Fibroblast of mammary gland (primary cell): Measurements from ENCODE around the gene VPS26A.
A peak's percentile ranks its signal among the peaks of the same experiment; 100 is the strongest.

ENCODE experiments used
- DNase-seq: peaks from one replicate; pipeline ENCODE4 v3.0.0-alpha.2; 2010; ENCODE audit warnings: low read depth
- H3K4me3 ChIP-seq: 2 replicates; pipeline ENCODE4 v1.5.1; 2011; ENCODE audit warnings: low read depth, mild to moderate bottlenecking, low read length, moderate library complexity; ENCODE audit not compliant: control insufficient read depth
- TF ChIP-seq, protein P1 (sequence below): conservative IDR thresholded peaks from 2 replicates; pipeline ENCODE4 v1.5.1; 2011; ENCODE audit warnings: low read depth, low read length, inconsistent platforms; ENCODE audit not compliant: control insufficient read depth, insufficient read depth

Gene VPS26A

DNA sequence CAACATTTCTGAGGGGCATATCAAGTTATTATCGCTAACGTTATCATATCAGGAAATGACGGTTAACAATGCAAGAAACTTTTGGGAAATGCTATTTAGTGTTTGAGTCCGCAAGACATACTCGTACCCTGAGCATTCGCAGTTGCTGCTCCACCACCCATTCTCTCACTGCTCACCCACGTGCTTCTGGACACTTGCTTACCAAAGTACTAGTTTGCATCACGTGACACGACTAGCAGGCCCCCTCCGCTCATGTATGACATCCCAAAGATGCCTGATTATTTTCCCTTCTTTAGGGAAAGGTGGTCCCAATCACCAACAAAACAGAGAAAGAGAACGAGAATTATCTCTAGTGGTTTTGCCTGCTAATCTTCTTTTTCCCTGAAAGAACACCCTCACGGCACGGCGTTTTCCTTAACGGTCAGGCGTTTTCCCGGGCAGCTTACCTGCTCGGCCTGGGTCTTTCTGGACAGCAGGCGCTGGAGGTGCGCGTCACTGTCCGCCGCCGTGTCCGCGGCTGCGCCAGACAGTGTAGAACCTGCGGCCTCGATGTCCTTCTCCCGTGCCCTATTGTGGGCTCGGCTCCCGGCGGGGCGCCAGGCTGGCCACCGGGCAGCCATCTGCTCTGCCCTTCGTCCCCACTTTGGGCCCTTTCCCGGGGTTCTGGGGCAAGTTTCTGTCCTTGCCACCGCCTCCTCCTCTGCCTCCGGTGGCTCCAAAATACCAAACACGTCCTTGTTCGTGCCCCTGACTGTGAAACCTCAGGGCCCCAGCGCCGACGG, 56.0 kb downstream of the VPS26A start, which contains the start of gene SUPV3L1:
Gene SUPV3L1, plus strand, starts transcription at position 492 of the 782 bp plus-strand sequence. Its CDS starts 58 bp downstream, at position 550.
- peak; percentile 97 for DNase-seq
- TF ChIP-seq, protein P1, sequence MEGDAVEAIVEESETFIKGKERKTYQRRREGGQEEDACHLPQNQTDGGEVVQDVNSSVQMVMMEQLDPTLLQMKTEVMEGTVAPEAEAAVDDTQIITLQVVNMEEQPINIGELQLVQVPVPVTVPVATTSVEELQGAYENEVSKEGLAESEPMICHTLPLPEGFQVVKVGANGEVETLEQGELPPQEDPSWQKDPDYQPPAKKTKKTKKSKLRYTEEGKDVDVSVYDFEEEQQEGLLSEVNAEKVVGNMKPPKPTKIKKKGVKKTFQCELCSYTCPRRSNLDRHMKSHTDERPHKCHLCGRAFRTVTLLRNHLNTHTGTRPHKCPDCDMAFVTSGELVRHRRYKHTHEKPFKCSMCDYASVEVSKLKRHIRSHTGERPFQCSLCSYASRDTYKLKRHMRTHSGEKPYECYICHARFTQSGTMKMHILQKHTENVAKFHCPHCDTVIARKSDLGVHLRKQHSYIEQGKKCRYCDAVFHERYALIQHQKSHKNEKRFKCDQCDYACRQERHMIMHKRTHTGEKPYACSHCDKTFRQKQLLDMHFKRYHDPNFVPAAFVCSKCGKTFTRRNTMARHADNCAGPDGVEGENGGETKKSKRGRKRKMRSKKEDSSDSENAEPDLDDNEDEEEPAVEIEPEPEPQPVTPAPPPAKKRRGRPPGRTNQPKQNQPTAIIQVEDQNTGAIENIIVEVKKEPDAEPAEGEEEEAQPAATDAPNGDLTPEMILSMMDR, result no peak
- H3K4me3 ChIP-seq, result peak within 1 kb of the TSS; percentile 99

DNA sequence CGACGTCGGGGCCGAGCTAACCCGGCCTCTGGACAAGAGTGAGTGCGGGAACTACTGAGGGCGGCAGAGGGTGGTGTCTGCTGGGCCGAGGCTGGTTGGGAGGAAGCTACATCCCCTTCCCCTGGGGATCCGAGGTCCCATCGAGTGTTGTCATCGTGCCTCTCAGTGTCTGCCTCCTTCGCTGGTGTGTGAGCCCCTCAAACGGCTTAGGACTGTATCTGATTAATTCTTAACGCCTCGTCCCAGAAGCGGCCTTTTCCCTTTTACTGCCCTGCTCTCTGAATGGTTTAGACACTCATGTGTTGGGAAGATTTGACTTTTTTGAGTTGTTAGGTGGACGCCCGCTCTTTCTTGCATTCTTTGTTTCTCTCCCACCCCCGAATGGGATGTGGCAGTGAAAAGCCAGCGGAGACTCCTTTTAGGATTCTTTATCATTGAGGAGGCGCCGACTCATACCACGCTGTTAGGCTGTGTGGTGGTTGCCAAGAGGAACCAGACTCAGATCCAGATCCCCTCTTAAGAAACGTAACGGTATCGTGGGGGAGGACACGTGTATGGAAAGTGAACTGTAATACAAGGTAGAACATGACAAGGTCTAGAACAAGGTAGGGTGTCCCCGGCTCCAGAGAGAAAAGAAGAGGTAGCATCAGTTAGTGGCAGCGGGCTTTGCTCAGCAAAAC, 56.7 kb downstream of the VPS26A start:
- TF ChIP-seq, protein P1, result no peak
- H3K4me3 ChIP-seq, result peak overlapping the region; percentile 99
- peak; percentile 32 for DNase-seq

DNA sequence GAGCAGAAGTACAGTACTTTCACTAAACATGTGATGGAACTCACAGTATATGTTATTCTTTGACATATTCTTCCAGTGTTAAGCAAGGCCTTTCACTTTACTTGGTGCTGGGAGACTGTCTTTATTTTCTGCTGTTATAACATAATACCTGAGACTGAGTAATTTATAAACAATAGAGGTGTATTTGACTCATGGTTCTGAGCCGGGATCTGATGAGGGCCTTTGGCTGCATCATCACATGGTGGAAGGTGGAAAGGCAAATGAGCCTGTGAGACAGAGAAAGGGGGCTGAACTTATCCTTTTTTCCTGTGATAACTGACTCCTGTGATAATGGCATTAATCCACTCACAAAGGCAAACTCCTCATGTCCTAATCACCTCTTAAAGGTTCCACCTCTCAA, 57.5 kb downstream of the VPS26A start:
- no peak for DNase-seq
- TF ChIP-seq, protein P1, result no peak
- peak overlapping the region; percentile 99 for H3K4me3 ChIP-seq

DNA sequence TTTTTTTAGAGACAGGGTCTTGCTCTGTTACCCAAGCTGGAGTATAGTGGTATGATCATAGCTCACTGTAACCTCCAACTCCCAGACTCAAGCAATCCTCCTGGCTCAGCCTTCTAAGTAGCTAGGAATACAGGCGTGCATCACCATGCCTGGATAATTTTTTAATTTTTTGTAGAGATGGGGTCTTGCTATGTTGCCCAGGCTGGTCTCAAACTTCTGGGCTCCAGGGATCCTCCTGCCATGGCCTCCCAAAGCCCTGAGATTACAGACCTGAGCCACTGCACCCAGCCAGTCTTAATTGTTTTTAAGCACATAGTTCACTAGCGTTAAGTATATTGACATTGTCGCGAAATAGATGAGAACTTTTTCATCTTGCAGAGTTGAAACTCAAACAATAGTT, 58.0 kb downstream of the VPS26A start:
- TF ChIP-seq, protein P1, result no peak
- no peak for DNase-seq
- no peak overlapping the region for H3K4me3 ChIP-seq

DNA sequence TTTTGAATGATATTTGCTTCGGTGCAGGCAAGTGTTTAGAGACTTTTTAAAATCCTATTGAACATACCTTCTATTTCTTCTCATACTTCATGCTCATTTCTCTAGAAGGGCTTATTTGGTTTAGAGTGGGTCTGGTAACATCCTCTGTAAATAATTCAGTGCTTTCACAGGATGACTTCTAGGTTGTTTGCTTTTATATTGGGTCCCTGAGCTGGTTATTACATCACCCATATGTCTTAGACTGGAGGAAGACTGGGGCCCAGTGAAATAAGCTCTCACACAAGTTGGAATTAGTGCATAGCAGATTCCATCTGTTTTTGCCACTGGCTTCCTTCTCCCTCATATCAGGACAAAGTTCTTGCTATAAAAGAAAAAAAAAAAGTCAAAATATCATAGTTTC, 62.5 kb downstream of the VPS26A start:
- TF ChIP-seq, protein P1, result no peak
- H3K4me3 ChIP-seq, result no peak overlapping the region
- DNase-seq, result no peak

DNA sequence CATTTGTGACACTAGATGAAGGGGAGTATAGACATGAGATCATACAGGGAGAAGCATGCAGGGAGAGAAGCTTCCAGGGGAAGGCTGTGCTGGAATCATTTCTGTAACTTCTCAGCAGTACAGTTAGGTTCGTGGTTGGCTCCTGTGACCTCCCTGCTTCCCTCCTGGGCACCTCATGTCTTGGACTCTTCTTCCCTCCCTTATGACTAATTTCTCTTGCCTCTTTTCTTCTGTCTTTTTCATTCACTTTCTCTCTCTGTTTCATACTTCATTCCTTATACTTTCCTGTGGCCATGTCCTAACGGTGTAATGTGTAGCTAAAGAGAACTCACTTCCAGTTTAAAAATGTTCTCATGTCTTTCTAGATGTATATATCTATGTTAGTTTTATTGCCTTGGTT, 77.1 kb downstream of the VPS26A start:
- no peak overlapping the region for H3K4me3 ChIP-seq
- TF ChIP-seq, protein P1, result no peak
- DNase-seq, result peak; percentile 29
